Stimulated activated CD8-positive, alpha-beta memory T cell treated with anti-CD3 and anti-CD28 coated beads, Interleukin-7, amount 100 ng/mL, for 1 hour (primary cell): ENCODE data around the gene MOB3C.

Source experiments
- DNase-seq, 2 donors: peaks; one replicate each; pipeline ENCODE4 v3.0.0-alpha.2; 2020; ENCODE audit warnings: low read depth in 2 of 2

MOB3C gene

GRCh38 chr1:46575778-46576177, 40.8 kb downstream of the MOB3C start:
- no peak for DNase-seq

GRCh38 chr1:46575300-46575699, 41.3 kb downstream of the MOB3C start:
- DNase-seq, result no peak

GRCh38 chr1:46571691-46572225, 44.9 kb downstream of the MOB3C start:
- DNase-seq, result no peak

GRCh38 chr1:46569884-46570725, 46.5 kb downstream of the MOB3C start:
- no peak for DNase-seq

- no peak for DNase-seq
Observed at GRCh38 chr1:46569116-46569515, 47.5 kb downstream of the MOB3C start.

GRCh38 chr1:46568461-46568891, 48.1 kb downstream of the MOB3C start:
- DNase-seq, result no peak

- DNase-seq, result no peak
Observed at GRCh38 chr1:46563341-46563740, 53.3 kb downstream of the MOB3C start.

- no peak for DNase-seq
Observed at GRCh38 chr1:46562498-46562897, 54.1 kb downstream of the MOB3C start.

GRCh38 chr1:46558966-46559365, 57.6 kb downstream of the MOB3C start:
- no peak for DNase-seq

GRCh38 chr1:46558141-46558963, 58.3 kb downstream of the MOB3C start:
- DNase-seq, result no peak
